A549 (cell line): ENCODE results near the gene RNF32. TPM values are rescaled to one million over a fixed set of nuclear protein-coding genes. Genes with fewer than 3 reads are reported as not detected.

Experiments
- ATAC-seq, 2 experiments: fragments of 200-7000 bp in 1 of 2; fragments of >200 bp in 1 of 2; cut with Nextera tagmentation in 1 of 2; cut with Tn5 transposase in 1 of 2; 3 replicates each; pipeline versions ENCODE4 v1.8.0 to v1.9.1; 2018 to 2020; ENCODE audit warnings: mild to moderate bottlenecking in 1 of 2, moderate library complexity in 1 of 2
- CTCF ChIA-PET: fragments of 300-600 bp; sonication (Branson Sonifier 250); formaldehyde crosslinking; extraction: SDS; loops from one replicate; lab custom pipeline; 2021; ENCODE audit warnings: antibody characterized with exemption, inconsistent platforms; lab: Yijun Ruan, JAX
- POLR2A ChIA-PET: fragments of 350-600 bp; formaldehyde crosslinking; extraction: SDS; loops from one replicate; lab custom pipeline; 2021; ENCODE audit warnings: antibody characterized with exemption, inconsistent platforms; lab: Yijun Ruan, JAX
- DNase-seq, 2 experiments: peaks; one replicate each; pipeline versions ENCODE4 v3.0.0 to v3.0.0-alpha.2; 2011 to 2016; ENCODE audit warnings: low read depth in 1 of 2, low spot score in 1 of 2
- FAIRE-seq: peaks from 2 replicates; lab custom pipeline; 2011; peaks lifted over from hg19 to GRCh38; lab: Jason Lieb, UNC
- H3K27ac ChIP-seq, 2 experiments: fragments of >200 bp; sonication (Bioruptor Twin); formaldehyde crosslinking; 3 replicates each; pipeline ENCODE4 v1.5.1; 2016 to 2017
- H3K4me1 ChIP-seq: fragments of >200 bp; sonication (Bioruptor Twin); formaldehyde crosslinking; 3 replicates; pipeline ENCODE4 v1.6.1; 2016
- H3K4me2 ChIP-seq: fragments of >200 bp; sonication (Bioruptor Twin); formaldehyde crosslinking; 3 replicates; pipeline ENCODE4 v1.6.1; 2016
- H3K4me3 ChIP-seq: fragments of >200 bp; sonication (Bioruptor Twin); formaldehyde crosslinking; 3 replicates; pipeline ENCODE4 v1.5.1; 2016
- H3K9me3 ChIP-seq: fragments of >200 bp; sonication (Bioruptor Twin); formaldehyde crosslinking; 3 replicates; pipeline ENCODE4 v1.6.1; 2016
- BCL3 ChIP-seq: fragments of >200 bp; sonication (Bioruptor Twin); formaldehyde crosslinking; IDR thresholded peaks from 3 replicates; pipeline ENCODE4 v1.6.1; 2016
- CEBPB ChIP-seq, 2 experiments: fragments of >200 bp in 1 of 2; sonication (Bioruptor Twin) in 1 of 2; formaldehyde crosslinking in 1 of 2; IDR thresholded peaks; 2 replicates each; pipeline ENCODE4 v1.6.1; 2012 to 2016
- ELK1 ChIP-seq: fragments of 150-350 bp; IDR thresholded peaks from 2 replicates; pipeline ENCODE4 v1.6.1; 2014; ENCODE audit warnings: low read depth, mild to moderate bottlenecking, low read length
- ESRRA ChIP-seq: fragments of 150-350 bp; IDR thresholded peaks from 2 replicates; pipeline ENCODE4 v1.6.1; 2014; ENCODE audit warnings: mild to moderate bottlenecking, low read length, borderline replicate concordance
- FOXS1 ChIP-seq: fragments of 250-450 bp; sonication (Bioruptor Pico); IDR thresholded peaks from 2 replicates; pipeline ENCODE4 v1.5.0; 2020; ENCODE audit warnings: mild to moderate bottlenecking, moderate library complexity
- HMGXB4 ChIP-seq: fragments of 250-450 bp; sonication (Bioruptor Pico); IDR thresholded peaks from 2 replicates; pipeline ENCODE4 v1.5.0; 2021; ENCODE audit warnings: mild to moderate bottlenecking, moderate library complexity, borderline replicate concordance
- MAZ ChIP-seq: fragments of 150-350 bp; IDR thresholded peaks from 2 replicates; pipeline ENCODE4 v1.6.1; 2014; ENCODE audit warnings: antibody characterized with exemption, low read depth, low read length, borderline replicate concordance
- REST ChIP-seq: fragments of 200-600 bp; sonication (generic); IDR thresholded peaks from 2 replicates; pipeline ENCODE4 v1.6.1; 2016; ENCODE audit warnings: antibody characterized with exemption, mild to moderate bottlenecking, moderate library complexity
- RFX5 ChIP-seq: fragments of 450-650 bp; IDR thresholded peaks from 2 replicates; pipeline ENCODE4 v1.7.1; 2014; ENCODE audit warnings: antibody characterized with exemption, mild to moderate bottlenecking, moderate library complexity
- RNF2 ChIP-seq: fragments of 200-600 bp; sonication (generic); IDR thresholded peaks from 2 replicates; pipeline ENCODE4 v1.6.1; 2016; ENCODE audit warnings: low read depth, mild to moderate bottlenecking, antibody characterized with exemption, moderate library complexity, borderline replicate concordance
- SREBF2 ChIP-seq: fragments of 450-650 bp; IDR thresholded peaks from 2 replicates; pipeline ENCODE4 v1.6.1; 2014; ENCODE audit warnings: mild to moderate bottlenecking, moderate library complexity
- ZC3H11A ChIP-seq: fragments of 450-650 bp; IDR thresholded peaks from 2 replicates; pipeline ENCODE4 v1.6.1; 2014; ENCODE audit warnings: antibody characterized with exemption, mild to moderate bottlenecking
- ZFP36 ChIP-seq: fragments of 450-650 bp; IDR thresholded peaks from 2 replicates; pipeline ENCODE4 v1.6.1; 2014; ENCODE audit warnings: borderline replicate concordance; ENCODE audit not compliant: partially characterized antibody
- ZSCAN20 ChIP-seq: fragments of 250-450 bp; sonication (Bioruptor Pico); IDR thresholded peaks from 2 replicates; pipeline ENCODE4 v1.8.0; 2022; ENCODE audit warnings: mild to moderate bottlenecking, moderate library complexity
- WGBS: methylation state at CpG from one replicate; pipeline ENCODE4 v1.1.6; 2017; ENCODE audit errors: missing lambda C conversion rate; 5-methylcytosine and 5-hydroxymethylcytosine counted together
- polyA plus RNA-seq, 4 experiments: library from polyadenylated mRNA; depleted of rRNA in 3 of 4; stranded (reverse); fragments of >200 nt; fragmentation: RNase III in 1 of 4; extraction: RNeasy Plus Mini Kit Qiagen cat#74134 plus additional on column Dnase treatment in 1 of 4; gene quantifications; 2 replicates in 3 of 4; 3 replicates in 1 of 4; pipeline ENCODE4 v1.2.3, GENCODE V29; 2011 to 2017

Gene RNF32
- polyA plus RNA-seq, 2 of the 4 experiments (the other 2 are of a cell fraction): 1.8 to 2.8 TPM

GRCh38 chr7:156656598-156656997 lies 16.0 kb downstream of the RNF32 start:
- POLR2A ChIA-PET: no interaction called here
- CTCF ChIA-PET: no interaction called here

GRCh38 chr7:156657681-156658080 lies 17.1 kb downstream of the RNF32 start:
- Histone ChIP-seq H3K27ac (no peak overlapping the region), H3K9me3 (no peaks in the 10 kb centered on the region), H3K4me3 (no peak overlapping the region)
- DNase-seq (no peak), ATAC-seq (no peak), FAIRE-seq (no peak)
- ChIA-PET CTCF (no interaction called here), POLR2A (no interaction called here)
- 84% methylated on average over 4 of the region's 4 CpGs for WGBS
- TF ChIP-seq CEBPB (IDR thresholded peaks at IDR 0.05): no peak
- TF ChIP-seq, all 56 proteins: peak for 0
- Histone ChIP-seq H3K4me2 (no peak overlapping the region), H3K4me1 (no peaks in the 10 kb centered on the region)

More at GRCh38 chr7:156656598-156656997, 16.0 kb downstream of the RNF32 start:
- H3K27ac ChIP-seq: no peak overlapping the region
- FAIRE-seq (no peak), DNase-seq (no peak), ATAC-seq (no peak)
- H3K4me3 ChIP-seq: no peak overlapping the region
- H3K9me3 ChIP-seq: no peaks in the 10 kb centered on the region; the same call in 2 of the 3 replicates
- no peaks in the 10 kb centered on the region for H3K4me1 ChIP-seq
- 79% methylated on average over 7 of the region's 7 CpGs for WGBS
- no peak overlapping the region for H3K4me2 ChIP-seq
- TF ChIP-seq MAZ (no peak), FOXS1 (CRISPR knock-in tag) (no peak), HMGXB4 (CRISPR knock-in tag) (no peak), REST (no peak), ZC3H11A (no peak), BCL3 (no peak), SREBF2 (no peak)

GRCh38 chr7:156659203-156659602 lies 18.6 kb downstream of the RNF32 start:
- Histone ChIP-seq H3K4me2 (no peak overlapping the region), H3K9me3 (no peaks in the 10 kb centered on the region), H3K4me1 (no peaks in the 10 kb centered on the region), H3K27ac (no peak overlapping the region), H3K4me3 (no peak overlapping the region)
- ATAC-seq (no peak), FAIRE-seq (no peak), DNase-seq (no peak)
- 94% methylated on average over 6 of the region's 6 CpGs for WGBS
- CTCF ChIA-PET: interaction anchor here (1.1 kb wide), 1 partner anchor 23 kb away, joined by 3 read pairs; no protein-coding TSS in a partner anchor
- POLR2A ChIA-PET: no interaction called here
- no peak for TF ChIP-seq ELK1
- no peak for TF ChIP-seq ESRRA
- TF ChIP-seq RNF2: no peak
- no peak for TF ChIP-seq ZFP36
- no peak for TF ChIP-seq RFX5
- peak; percentile 53 to 72; a peak in 2 of 4 replicates for TF ChIP-seq CEBPB (IDR thresholded peaks at IDR 0.05)
- TF ChIP-seq ZSCAN20 (CRISPR knock-in tag): no peak
